Measurements from ENCODE around the gene HOOK1. TPM values are rescaled to one million over a fixed set of nuclear protein-coding genes. Genes with fewer than 3 reads are reported as not detected.

HOOK1 gene
- total and polyA plus RNA-seq, 2 donors (not counting 3 experiments of a cell fraction or from before 2014, with no cell fraction given) = not detected

DNA sequence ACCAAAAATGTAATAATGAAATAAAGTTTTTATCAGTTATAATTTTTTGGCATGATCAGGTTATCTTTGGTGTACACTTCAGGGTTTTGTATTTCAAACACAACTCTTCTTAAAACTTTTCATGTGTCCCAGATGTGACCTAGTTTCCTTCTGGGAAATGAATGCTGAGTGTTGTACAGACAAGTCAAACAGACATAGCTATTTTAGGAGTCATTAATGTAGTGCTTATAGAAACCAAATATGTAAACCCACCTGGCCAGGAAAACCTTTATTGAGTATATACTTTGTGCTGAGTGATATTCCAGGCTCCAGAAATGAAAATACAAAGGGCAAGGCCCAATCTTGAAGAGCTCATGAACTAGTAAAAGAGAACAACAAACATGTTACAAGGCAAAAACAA lies 25.9 kb upstream of the HOOK1 start:
- Histone ChIP-seq H4K20me1 (replicated peaks; ENCODE audit: control insufficient read depth, extremely low read depth, insufficient read depth, low read length) (no peaks in the 10 kb centered on the region), H3K9ac (replicated peaks; ENCODE audit: extremely low read depth, insufficient read depth, low read length) (no peak overlapping the region), H3K27ac (ENCODE audit: insufficient read depth, low read depth, low read length) (no peak overlapping the region), H3K9me1 (replicated peaks; ENCODE audit: control insufficient read depth, extremely low read depth, insufficient read depth, low read length) (no peaks in the 10 kb centered on the region), H3K27me3 (ENCODE audit: control insufficient read depth in 2 of 2, insufficient read depth in 2 of 2, low read length in 2 of 2) (no peaks in the 10 kb centered on the region), H3K9me3 (replicated peaks; ENCODE audit: control insufficient read depth, insufficient read depth, low read length) (no peaks in the 10 kb centered on the region), H3K79me2 (ENCODE audit: control insufficient read depth, insufficient read depth, low read length) (no peaks in the 10 kb centered on the region), H3K4me1 (ENCODE audit: control insufficient read depth, extremely low read depth, insufficient read depth, low read length) (no peaks in the 10 kb centered on the region), H3K4me3 (replicated peaks in 1 of 3; ENCODE audit: insufficient read depth in 1 of 3, low read depth in 1 of 3, low read length in 3 of 3) (no peak overlapping the region), H3K4me2 (ENCODE audit: insufficient read depth, low read length) (no peak overlapping the region), H2AFZ (ENCODE audit: low read depth, low read length) (no peak overlapping the region), H3K36me3 (ENCODE audit: control insufficient read depth in 2 of 2, extremely low read depth in 1 of 2, insufficient read depth in 2 of 2, low read length in 2 of 2) (no peaks in the 10 kb centered on the region)
- ChIA-PET POLR2A (no interaction called here), CTCF (no interaction called here)
- DNase-seq (ENCODE audit: low read depth, low spot score) = no peak
- no peak for FAIRE-seq
- intact Hi-C loops (cut with micrococcal nuclease) = no loop called here
- dilution Hi-C loops (cut with MboI; ENCODE audit: extremely low pct_ligation_motif_present, low sequenced_read_pairs) = no loop called here
- TF ChIP-seq MYC (IDR thresholded peaks at IDR 0.05; ENCODE audit: low read depth, low read length) (no peak), EZH2 (IDR thresholded peaks at IDR 0.05; ENCODE audit: borderline replicate concordance, low read depth, low read length, severe bottlenecking) (no peak), POLR2A (IDR thresholded peaks at IDR 0.05; ENCODE audit: low read depth, low read length) (no peak), FOS (IDR thresholded peaks at IDR 0.05; ENCODE audit: borderline replicate concordance, insufficient read depth, low read length) (no peak), JUN (IDR thresholded peaks at IDR 0.05; ENCODE audit: borderline replicate concordance, insufficient read depth, insufficient read length, low read depth) (no peak), POLR2AphosphoS5 (IDR thresholded peaks at IDR 0.05; ENCODE audit: insufficient read depth, low read depth, low read length) (no peak), GATA2 (IDR thresholded peaks at IDR 0.05; ENCODE audit: insufficient read depth, insufficient read length, low read depth, low read length) (no peak)
- TF ChIP-seq, protein P1, sequence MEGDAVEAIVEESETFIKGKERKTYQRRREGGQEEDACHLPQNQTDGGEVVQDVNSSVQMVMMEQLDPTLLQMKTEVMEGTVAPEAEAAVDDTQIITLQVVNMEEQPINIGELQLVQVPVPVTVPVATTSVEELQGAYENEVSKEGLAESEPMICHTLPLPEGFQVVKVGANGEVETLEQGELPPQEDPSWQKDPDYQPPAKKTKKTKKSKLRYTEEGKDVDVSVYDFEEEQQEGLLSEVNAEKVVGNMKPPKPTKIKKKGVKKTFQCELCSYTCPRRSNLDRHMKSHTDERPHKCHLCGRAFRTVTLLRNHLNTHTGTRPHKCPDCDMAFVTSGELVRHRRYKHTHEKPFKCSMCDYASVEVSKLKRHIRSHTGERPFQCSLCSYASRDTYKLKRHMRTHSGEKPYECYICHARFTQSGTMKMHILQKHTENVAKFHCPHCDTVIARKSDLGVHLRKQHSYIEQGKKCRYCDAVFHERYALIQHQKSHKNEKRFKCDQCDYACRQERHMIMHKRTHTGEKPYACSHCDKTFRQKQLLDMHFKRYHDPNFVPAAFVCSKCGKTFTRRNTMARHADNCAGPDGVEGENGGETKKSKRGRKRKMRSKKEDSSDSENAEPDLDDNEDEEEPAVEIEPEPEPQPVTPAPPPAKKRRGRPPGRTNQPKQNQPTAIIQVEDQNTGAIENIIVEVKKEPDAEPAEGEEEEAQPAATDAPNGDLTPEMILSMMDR (IDR thresholded peaks at IDR 0.05; ENCODE audit: extremely low read depth in 1 of 2, insufficient read depth in 1 of 2, low read depth in 1 of 2, low read length in 2 of 2) = no peak
- TF ChIP-seq, protein P2, sequence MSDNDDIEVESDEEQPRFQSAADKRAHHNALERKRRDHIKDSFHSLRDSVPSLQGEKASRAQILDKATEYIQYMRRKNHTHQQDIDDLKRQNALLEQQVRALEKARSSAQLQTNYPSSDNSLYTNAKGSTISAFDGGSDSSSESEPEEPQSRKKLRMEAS (IDR thresholded peaks at IDR 0.05; ENCODE audit: insufficient read depth, insufficient read length) = no peak
- BruUV-seq (replicated peaks) = no TSS peak

Measured in endothelial cell of umbilical vein (primary cell).